A549 treated with AZD9567 at 1 μM for 4 hours (cell line): Measurements from ENCODE around the gene CPN1. TPM values are rescaled to one million over a fixed set of nuclear protein-coding genes. Genes with fewer than 3 reads are reported as not detected.

ENCODE experiments used
- total RNA-seq: library from RNA; stranded (reverse); fragments of 200-300 nt; extraction: Qiagen RNA extraction; gene quantifications from 5 replicates; pipeline ENCODE4 v1.2.3, GENCODE V29; 2022; ENCODE audit not compliant: insufficient read depth

CPN1 gene
- 0.12 to 0.31 TPM (median 0.27 TPM) in 4 of 5 replicates, not detected in the other for total RNA-seq

DNA sequence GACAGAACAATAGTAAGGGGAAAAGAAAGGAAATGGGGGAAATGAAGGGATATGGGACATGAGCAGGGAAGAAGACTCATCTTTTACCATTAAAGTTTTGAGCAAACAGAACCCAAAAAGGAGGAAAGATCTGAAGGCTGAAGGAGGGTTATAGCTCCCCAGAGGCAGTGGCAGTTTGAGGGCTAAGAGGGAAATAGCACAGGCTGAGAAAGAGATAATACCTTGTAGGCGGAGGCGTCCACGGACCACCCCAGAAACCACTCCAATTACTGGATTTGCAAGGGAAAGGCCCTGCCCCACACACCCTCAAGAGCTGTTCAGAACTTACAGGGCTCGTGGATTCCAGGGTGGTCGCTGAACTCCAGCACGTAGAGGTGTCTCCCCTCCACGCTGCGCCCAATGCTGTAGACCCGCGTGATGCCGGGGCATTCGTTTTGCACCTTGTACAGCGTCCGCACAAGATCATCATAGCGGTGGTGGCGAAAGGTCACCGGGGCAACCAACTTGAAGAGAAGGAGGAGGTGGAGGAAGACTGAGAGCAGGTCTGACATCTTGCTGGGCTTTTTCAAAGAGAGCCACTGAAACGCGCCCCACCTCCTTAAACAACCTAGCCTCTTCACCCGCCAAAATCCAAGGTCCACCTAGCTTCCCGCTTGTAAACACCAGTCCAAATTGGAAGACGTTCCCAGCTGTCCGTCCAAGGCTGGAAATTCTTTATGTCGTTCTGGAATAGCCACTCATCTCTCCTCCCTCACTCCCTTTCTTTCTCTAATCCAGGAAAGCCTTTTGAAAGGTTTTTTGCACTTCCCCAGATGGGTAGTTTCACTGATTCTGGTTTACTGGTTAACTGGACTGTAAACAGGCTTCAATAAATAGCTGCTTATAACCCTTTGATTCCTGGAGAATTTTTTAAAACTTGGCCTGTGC, at the start of gene CPN1:
Gene CPN1 (minus strand): TSS at position 795 of the 927 bp plus-strand sequence. CDS start 244 bp downstream, at position 551.

DNA sequence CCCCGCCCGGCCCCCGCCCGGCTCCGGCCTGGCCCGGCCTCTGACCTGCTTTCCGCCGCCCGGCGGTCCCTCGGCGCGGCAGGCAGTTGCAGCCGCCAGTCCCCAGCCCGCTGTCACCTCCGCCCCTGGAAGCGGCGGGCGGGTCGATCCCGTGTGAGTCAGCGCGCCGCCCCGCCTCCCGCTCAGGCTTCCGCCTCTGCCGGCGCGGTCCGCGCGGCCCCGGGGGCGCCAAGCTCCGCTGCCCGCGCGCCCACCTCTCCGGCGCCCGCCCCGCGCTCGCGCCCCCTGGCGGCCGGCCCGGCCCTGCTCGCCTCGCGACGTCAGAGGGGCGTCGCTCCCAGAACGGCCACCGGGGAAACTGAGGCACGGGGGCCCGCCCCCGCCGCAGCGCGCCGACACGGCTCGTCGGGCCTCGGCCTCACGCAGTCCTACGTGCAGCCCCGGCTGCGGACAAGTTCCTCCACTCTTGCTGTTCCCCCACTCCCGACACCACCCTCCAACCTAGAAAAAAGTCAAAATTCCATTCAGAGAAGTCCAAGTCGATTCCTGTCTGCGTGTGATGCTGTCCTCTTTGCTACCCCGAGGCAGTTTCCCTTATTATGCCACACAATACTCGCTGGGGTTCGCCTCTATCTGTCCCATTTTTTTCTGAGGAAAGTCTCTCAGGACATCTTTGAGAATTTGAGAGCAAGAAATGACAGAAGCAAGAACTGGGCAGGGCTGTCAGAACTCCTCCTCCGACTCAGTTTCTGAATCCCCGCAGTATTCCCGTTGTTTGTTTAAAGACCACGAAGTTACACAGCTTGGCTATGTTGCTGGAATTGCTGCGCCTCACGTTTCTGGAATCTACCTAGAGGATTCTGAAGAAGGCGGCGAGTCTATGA, 71.6 kb downstream of the CPN1 start, which contains the start of gene DNMBP:
Gene DNMBP (minus strand): TSS at position 155 of the 884 bp plus-strand sequence. CDS start 37,823 bp downstream, outside the sequence.

Other genes with a start within 250 kb of the CPN1 start
- 21.5 to 26.4 TPM (median 22.7 TPM) in 5 replicates for gene DNMBP, start 71.9 kb downstream of the CPN1 start, total RNA-seq
- 45.9 to 62.8 TPM (median 53.7 TPM) in 5 replicates for gene ERLIN1, start 104.2 kb upstream of the CPN1 start, total RNA-seq
- gene CHUK, start 147.7 kb upstream of the CPN1 start, total RNA-seq = 19.8 to 34.2 TPM (median 23.7 TPM) in 5 replicates
- gene CWF19L1, start 185.8 kb upstream of the CPN1 start, total RNA-seq = 19.3 to 21.1 TPM (median 20.0 TPM) in 5 replicates
- gene BLOC1S2, start 204.8 kb upstream of the CPN1 start, total RNA-seq = 96.0 to 106 TPM (median 101 TPM) in 5 replicates
- 0.03 to 0.59 TPM (median 0.05 TPM) in 4 of 5 replicates, not detected in the other for gene PKD2L1, start 248.4 kb upstream of the CPN1 start, total RNA-seq